GM21528 (cell line): ENCODE results near the gene ZRSR2.
A peak's percentile ranks its signal among the peaks of the same experiment; 100 is the strongest.
"Not testable (repeated sequence)": the region's sequence is repeated elsewhere in the genome, so short reads cannot be mapped to it uniquely, and the experiment has no call there.

ENCODE experiments used
- ATAC-seq: cut with Tn5 transposase; IDR thresholded peaks from one replicate; pipeline ENCODE4 v1.9.1; 2021; ENCODE audit warnings: mild to moderate bottlenecking, moderate library complexity; ENCODE audit not compliant: unreplicated experiment, low FRiP score

Gene ZRSR2, protein sequence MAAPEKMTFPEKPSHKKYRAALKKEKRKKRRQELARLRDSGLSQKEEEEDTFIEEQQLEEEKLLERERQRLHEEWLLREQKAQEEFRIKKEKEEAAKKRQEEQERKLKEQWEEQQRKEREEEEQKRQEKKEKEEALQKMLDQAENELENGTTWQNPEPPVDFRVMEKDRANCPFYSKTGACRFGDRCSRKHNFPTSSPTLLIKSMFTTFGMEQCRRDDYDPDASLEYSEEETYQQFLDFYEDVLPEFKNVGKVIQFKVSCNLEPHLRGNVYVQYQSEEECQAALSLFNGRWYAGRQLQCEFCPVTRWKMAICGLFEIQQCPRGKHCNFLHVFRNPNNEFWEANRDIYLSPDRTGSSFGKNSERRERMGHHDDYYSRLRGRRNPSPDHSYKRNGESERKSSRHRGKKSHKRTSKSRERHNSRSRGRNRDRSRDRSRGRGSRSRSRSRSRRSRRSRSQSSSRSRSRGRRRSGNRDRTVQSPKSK

DNA sequence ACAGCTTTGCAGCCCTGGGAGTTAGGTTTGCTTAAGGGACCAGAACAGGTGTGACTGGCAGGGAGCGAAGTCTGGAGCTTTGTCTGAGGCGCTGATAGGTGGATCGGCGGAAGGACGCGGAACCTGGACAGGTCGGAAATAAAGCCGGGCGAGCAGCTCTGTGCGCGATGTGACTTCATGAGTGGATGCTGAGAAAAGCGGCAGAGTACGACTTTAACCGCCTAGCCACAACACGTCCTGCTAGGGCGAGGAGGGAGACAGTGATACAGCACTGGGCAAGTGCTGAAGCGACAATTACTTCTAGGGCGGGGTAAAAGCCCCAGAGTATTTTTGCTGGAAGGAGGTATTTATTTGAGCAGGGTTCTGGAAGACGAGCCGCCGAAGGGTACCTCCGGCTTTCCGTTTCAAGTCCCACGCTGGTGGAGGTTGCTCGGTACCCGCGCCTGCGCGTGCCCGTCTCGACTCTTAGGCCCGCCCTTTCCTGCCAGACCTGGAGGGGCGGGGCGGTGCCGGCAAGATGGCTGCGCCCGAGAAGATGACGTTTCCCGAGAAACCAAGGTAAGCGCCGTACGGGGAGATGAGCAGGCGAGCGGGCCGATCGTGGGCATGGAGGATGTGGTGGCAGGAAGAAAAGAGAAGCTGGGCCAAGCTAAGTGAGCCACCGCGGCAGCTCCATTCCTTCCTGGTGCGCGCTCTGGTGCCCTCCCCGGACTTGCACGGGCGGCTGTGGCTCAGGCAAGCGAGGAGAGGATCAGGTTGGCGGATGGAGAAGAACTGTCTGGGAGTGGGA is at the start of gene ZRSR2:
TSS of gene ZRSR2 (plus strand) at position 506 of the 790 bp plus-strand sequence. CDS start at position 518, 12 bp downstream.
- peak; percentile 90 for ATAC-seq

DNA sequence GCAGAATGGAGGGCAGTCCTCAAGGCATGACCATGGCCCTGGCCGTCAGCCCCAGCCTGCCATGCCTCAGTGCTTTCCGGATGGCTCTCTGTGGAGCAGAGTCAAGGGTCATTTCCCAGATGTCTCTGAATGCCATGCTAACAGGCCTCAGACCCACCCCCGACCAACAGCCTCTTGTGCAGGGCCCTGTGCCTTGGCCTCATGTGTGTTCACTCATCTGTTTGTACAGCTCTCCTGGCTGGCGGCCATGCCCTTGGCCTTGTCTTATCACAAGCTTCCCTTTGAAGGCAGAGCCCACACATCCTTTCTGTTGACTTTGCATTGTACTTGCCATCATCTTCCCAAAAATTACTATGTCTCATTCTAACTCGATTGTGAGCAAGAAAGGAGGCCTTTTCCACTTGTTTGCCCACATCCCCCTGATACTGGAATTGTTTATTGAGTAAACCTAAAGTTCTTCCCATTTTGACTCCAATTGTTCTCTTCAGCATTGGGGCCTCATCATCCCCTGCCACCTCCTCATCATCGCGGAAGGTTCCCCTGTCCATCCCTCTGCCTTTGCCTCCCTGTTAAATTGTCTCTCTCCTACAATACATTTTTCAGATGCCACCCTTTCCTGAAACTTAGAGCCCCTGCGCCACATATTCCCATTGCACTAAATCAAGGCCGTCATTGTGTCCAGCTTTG is 46.0 kb upstream of the ZRSR2 start:
- ATAC-seq: no peak

DNA sequence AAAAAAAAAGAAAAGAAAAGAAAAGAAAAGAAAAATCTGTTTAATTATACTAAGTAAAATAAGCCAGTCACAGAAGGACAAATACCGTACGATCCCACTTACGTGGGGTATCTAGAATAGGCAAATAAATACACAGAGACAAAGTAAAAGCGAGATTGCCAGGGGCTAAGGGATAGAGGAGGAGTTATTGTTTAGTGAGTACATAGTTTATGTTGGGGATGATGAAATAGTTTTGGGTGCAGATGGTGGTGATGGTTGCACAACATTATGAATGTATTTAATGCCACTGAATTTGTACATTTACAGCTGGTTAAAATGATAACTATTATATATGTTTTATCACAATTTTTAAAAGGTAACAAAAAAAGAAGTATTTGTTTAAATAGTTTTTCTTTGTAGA is 45.1 kb upstream of the ZRSR2 start:
- no peak for ATAC-seq

DNA sequence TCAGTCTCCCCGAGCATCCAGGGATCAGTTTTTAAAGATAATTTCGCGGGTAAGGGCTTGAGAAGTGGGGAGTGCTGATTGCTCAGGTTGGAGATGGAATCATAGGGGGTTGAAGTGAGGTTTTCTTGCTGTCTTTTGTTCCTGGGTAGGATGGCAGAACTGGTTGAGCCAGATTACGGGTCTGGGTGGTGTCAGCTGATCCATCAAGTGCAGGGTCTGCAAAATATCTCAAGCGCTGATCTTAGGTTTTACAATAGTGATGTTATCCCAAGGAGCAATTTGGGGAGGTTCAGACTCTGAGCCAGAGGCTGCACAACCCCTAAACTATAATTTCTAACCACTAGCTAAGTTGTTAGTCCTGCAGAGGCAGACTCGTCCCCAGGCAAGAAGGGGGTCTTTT is 43.6 kb upstream of the ZRSR2 start:
- not testable (repeated sequence) for ATAC-seq

DNA sequence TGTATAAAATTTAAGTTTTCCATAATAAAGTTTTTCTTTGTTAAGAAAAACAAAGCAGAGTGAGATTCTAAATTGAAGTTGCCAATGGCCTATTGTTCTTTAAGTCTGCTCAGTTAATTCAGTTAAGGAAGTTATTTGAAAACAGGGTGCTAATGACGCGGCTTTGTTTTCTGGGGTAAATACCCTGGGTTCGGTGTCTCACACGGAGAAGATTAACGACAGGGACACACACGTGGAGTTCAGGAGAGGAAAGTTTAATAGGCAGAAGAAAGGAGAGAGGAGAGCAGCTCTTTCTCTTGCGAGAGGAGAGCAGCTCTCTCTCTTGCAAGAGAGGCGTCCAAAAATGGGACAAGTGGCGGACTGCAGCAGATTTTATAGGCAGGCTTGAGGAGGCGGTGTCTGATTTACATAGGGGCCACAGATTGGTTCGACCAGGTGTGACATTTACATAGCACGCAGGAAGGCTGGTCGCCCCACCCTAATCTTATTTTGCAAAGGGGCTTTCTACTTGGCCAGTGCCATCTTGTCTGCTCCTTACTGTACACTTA is 42.6 kb upstream of the ZRSR2 start:
- ATAC-seq: no peak

DNA sequence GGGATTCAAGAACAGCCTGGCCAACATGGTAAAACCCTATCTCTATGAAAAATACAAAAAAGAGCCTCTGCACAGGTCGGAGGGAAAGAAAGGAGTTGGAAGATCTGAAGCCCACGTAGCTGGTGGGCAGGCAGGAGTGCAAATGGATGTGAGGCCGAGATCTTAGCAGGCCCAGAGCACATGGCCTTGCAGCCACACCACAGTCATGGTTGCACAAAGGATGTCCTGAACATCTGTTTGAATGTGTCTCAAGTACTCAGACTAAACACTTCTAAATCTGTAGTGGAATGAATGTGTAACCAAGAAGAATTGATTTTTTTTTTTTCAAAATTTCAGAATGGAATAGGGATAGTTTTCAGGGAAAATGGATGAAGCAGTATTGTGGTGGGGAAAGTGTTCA is 41.4 kb upstream of the ZRSR2 start:
- no peak for ATAC-seq

DNA sequence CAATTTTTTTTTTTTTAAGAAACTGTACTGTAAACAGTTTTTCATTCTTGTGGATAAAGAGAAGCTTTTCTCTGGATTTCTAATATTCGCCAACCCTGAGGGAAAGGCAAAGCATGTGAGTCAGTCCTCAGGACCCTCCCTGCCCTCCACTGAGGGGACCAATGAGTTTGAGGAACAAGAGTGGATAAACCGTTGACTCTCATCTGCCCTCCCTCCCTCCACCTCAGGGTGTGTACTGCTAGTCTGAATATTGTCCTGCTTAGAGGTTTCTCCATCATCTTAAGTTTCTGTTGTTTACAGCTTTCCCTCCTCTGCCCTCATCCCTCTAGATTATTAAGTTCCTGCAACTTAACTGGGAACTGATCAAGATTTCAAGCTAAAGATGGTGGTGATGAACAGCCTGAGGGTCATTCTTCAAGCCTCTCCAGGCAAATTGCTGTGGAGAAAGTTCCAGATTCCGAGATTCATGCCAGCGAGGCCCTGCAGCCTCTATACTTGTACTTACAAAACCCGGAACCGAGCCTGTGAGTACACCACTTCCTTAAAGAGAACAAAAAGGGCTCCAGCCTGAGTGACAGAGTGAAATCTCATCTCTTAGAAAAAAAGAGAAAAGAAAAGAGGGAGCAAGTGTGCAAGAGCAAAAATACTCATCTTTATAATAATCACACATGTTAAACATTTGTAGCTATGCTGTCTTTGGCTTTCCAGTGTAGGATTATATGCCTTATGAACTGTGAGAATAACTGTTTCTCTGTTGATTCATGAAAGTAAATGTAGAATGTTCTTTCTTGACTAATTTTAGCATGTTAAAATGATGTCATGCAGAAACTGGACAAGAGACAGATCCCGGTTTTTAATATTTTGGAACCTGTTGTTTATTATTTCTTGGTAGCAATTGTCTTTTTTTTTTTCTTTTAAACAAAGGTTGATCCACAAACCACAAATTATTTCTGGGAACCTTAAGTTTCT is 40.4 kb upstream of the ZRSR2 start:
- peak; percentile 84 for ATAC-seq

DNA sequence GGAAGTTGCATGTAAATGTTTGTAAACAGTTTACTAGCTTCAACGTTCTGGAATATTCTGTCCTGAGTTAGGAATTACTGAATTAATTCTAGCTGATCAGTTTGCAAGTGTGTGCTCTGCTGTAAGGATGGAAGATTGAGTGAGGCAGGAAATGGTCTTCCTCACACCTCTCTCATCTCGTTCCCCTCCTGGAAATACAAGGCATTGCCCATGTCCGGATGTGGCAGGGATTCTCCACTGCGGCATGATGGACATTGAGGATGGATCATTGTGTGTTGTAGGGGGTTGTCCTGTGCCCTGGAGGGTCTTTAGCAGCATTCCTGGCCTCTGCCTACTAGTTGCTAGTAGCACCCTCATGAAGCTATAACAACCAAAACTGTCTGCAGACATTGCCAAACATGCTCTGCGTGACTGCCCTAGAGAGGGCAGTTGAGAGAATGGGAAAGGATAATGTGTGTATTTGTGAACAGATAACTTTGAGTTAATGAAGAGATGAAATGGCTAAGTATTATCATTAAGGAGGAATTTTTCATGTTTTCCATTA is 39.6 kb upstream of the ZRSR2 start:
- ATAC-seq: no peak

DNA sequence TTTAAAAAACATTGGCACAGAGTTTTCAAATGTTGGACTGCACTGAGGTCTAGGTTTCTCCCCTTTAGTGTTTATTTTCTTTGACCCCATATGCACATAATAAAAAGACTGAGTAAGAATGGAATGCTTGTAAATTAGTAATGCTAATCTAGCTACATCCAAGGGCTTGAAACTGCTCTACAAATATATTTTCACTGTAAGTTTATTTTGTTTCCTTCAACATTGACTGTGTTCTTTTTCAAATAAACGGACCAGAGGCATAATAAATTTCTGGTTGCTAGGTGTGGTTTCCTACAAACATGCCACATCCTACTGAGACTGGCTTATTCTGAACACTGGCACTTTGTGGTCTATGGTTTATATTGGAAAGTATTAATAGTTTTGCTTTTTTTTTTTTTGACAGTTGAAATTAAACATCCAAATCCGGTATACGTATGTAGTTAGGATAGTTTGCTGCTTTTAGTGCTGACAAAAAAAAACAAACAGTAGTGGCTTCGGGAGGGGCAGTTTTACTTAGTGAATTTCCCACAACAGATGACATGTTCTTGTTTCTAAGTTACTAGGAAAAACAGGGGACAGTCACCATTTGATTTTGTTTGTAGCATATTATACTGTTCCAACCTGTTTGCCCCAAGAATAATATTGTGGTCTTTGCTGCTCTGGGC is 39.0 kb upstream of the ZRSR2 start:
- ATAC-seq: no peak

DNA sequence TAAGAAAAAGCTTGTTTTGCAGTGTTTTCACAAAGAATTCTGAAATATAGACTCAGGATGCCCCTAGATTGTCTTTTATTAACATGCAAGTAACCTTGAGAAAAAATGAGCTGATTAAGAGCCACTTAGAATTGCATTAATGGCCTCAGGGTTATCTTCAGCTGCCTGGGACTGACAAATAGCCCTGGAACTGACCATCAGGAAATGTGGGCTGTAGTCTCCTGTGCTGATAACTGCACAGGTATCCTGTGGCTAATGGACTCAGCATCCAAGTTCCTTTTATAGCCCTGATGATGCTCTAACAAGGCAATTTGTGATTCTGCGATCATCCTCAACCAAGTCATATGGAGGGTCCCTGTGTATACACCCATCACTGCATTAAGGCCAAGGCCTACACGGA is 35.2 kb upstream of the ZRSR2 start:
- no peak for ATAC-seq

DNA sequence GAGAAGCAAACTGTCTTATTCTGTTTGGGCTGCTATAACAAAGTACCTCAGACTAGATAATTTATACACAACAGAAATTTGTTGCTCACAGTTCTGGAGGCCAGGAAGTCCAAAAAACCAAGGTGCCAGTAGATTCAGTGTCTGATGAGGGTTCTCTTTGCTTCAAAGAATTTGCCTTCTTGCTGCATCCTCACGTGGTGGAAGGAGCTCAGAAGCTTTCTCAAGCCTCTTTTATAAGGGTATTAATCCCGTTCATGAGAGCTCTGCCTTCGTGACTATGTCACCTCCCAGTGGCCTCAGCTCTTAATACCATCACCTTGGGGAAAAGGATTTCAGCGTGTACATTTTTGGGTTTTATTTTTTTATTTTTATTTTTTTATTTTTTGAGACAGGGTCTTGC is 32.1 kb upstream of the ZRSR2 start:
- ATAC-seq: no peak

DNA sequence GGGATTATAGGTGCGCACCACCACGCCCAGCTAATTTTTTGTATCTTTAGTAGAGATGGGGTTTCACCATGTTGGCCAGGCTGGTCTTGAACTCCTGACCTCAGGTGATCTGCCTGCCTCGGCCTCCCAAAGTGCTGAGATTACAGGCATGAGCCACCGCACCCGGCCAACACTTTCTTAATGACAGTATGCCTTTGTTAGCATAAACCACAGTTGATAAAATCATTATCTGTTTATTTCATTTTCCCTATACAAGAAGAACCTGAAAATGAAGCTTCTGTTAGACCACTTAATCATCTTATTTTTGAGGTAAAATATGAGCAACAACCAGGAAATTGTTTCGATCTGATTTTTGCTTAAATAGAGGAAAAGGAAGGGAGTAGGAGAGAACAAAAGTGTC is 30.4 kb upstream of the ZRSR2 start:
- not testable (repeated sequence) for ATAC-seq

DNA sequence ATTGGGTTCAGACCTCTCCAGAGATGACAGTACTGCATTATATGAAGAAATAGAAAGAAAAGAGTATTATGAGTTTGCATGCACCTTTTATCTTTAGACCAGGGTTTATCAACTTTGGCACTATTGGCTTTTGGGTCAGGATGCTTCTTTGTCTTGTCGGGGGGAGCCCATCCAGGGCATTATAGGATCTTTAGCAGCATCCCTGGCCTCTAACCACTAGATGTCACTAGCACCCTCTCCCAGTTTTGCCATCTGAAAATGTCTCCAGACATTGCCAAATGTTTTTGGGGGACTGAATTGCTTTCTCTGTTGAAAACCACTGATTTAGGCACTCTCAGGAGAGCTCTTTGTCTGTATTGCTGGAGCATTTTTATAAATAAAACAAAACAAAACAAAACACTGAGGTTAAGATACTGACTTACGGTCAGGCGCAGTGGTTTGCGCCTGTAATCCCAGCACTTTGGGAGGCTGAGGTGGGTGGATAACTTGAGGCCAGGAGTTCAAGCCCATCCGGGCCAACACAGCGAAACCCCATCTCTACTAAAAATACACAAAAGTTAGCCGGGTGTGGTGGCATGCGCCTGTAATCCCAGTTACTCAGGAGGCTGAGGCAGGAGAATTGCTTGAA is 28.6 kb upstream of the ZRSR2 start:
- no peak for ATAC-seq

DNA sequence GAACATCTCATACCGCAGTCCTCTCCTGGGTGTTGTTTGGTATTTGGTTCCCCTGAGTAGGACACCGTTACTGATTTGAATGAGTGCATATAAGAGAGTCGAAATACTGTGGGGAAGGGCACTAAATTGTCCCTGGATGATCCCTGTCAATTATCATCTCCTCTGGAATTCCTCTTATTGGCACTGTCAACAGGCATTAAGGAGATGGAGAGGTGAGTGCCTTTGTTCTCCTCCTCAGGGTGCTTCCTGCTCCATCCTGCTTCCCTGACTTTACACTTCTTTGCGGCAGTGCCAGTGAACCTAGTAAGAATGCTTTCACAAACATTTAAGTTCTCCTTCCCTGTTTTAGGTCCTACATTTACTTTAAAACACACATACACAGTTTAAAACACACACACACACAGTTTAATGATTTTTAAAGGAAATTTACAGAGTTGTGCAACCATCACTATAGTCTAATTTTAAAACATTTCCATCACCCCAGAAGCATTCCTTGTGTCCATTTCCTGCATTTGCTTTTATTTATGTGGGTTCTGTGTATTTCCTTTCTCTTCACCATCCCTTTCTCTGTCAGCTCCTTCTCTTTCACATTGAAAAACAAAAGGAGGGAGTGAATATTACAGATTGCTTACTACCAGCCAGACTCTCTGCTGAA is 20.9 kb upstream of the ZRSR2 start:
- no peak for ATAC-seq

DNA sequence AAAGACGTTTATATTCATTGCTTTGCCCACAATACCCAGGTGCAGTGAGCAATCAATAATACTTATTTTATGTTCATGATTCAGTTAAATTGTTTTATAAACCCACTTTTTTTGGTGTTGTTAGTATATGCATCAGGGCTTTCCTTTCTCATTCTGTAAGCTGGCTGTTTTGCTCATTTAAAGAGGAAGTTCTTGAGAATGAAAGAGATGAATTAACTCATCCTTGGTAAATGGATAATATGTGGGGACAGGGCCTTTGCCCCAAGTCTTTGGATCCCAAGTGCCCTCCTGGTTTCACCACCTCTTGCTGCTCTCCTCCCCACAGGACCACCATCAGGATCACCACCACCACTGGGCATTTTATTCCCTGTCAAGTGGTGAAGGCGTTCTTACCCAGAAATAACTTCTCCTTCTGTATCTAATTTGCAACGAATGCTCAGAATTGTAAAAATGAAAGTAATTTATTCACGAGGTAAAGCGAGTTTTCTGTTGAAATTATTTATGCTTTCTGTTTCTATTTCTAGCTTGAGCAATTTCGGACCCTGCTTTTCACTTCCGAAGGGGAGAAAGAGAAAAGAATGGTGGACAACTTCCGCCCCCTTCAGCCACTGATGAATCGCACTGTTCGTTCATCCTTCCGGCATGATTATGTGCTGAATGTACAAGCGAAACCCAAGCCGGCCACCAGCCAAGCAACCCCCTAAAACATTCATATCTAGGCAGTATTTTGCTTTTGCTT is 8.2 kb upstream of the ZRSR2 start:
- no peak for ATAC-seq

DNA sequence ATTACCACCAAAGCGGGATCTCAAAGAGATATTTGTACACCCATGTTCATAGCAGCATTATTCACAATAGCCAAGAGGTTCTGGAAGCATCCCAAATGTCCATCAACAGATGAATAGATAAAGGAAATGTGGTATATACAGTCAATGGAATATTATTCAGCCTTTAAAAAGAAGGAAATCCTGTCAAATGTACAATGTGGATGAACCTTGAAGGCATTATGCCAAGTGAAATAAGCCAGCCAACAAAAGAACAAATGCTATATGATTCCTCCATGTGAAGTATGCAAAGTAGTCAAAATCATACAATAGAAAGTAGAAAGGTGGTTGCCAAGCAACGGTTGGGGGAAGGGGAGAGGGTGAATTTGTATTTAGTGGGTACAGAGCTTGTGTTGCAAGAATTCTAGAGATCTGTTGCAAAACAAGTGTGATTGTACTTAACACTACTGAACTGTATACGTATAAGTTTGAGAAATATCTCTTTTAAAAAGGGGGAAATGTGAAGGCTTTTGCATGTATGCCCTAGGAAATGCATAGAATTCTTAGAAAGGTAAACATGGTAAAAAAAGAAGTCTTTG is 5.0 kb upstream of the ZRSR2 start:
- ATAC-seq: no peak

DNA sequence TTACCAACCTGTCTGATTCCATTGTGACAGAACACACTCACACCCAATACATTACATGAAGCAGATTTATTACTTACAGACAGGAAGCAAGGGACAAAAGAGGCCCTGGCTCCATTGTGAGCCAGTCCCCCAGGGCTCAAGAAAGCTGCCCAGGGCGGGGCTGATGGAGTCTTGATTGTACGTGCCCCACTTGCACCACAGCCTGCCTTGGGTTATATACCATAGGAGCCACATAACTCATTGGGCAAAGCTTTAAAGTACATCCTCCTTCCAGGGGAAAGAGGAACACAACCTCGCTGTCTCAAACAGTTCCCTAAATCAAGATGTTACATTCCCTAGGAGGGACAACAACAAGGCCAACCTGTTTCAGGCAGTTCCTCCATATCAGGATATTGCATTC is 3.4 kb upstream of the ZRSR2 start:
- no peak for ATAC-seq
